Gastrocnemius medialis (tissue), 4 donors: Measurements from ENCODE around the gene RAD23A. TPM values are rescaled to one million over a fixed set of nuclear protein-coding genes. Genes with fewer than 3 reads are reported as not detected.
"Not testable (repeated sequence)": the region's sequence is repeated elsewhere in the genome, so short reads cannot be mapped to it uniquely, and the experiment has no call there.

Experiments
- ATAC-seq, 2 donors: fragments of 150-250 bp; one replicate each; pipeline ENCODE4 v1.9.1; 2016
- DNase-seq, 2 donors: peaks; one replicate each; pipeline ENCODE4 v3.0.0-alpha.2; 2019
- H3K27ac ChIP-seq, 4 donors: fragments of 200-600 bp; sonication (generic); 1 replicate in 1 of 4; 2 replicates in 3 of 4; pipeline ENCODE4 v1.5.1; 2016 to 2018; ENCODE audit warnings: mild to moderate bottlenecking in 2 of 4, moderate library complexity in 1 of 4
- H3K27me3 ChIP-seq, 3 donors: fragments of 200-600 bp; sonication (generic) in 2 of 3; 1 replicate in 1 of 3; 2 replicates in 2 of 3; pipeline versions ENCODE4 v1.5.1 to v1.6.0; 2016 to 2019; ENCODE audit warnings: mild to moderate bottlenecking in 1 of 3, moderate library complexity in 1 of 3
- H3K36me3 ChIP-seq, 2 donors: fragments of 200-600 bp; sonication (generic) in 1 of 2; one replicate each; pipeline ENCODE4 v1.5.1; 2017 to 2018
- H3K4me1 ChIP-seq, 2 donors: fragments of 200-600 bp; sonication (generic) in 1 of 2; one replicate each; pipeline ENCODE4 v1.5.1; 2016 to 2017; ENCODE audit warnings: mild to moderate bottlenecking in 2 of 2
- H3K4me3 ChIP-seq, 4 donors: fragments of 200-600 bp; sonication (generic) in 3 of 4; 1 replicate in 1 of 4; 2 replicates in 3 of 4; pipeline ENCODE4 v1.5.1; 2016 to 2019; ENCODE audit warnings: mild to moderate bottlenecking in 2 of 4
- H3K9me3 ChIP-seq, 3 donors: fragments of 200-600 bp; sonication (generic) in 2 of 3; 1 replicate in 1 of 3; 2 replicates in 2 of 3; pipeline ENCODE4 v1.5.1; 2016 to 2019
- CTCF ChIP-seq, 5 experiments: fragments of 450-650 bp in 3 of 5; fragments of 200-600 bp in 2 of 5; sonication (generic) in 2 of 5; IDR thresholded peaks in 4 of 5; conservative IDR thresholded peaks in 1 of 5; 1 replicate in 4 of 5; 2 replicates in 1 of 5; pipeline ENCODE4 v1.5.1; 2016 to 2019; ENCODE audit warnings: antibody characterized with exemption in 5 of 5, mild to moderate bottlenecking in 3 of 5, moderate library complexity in 3 of 5
- POLR2A ChIP-seq, 2 donors: fragments of 450-650 bp; IDR thresholded peaks; one replicate each; pipeline ENCODE4 v1.6.1; 2017; ENCODE audit warnings: antibody characterized with exemption in 2 of 2, mild to moderate bottlenecking in 2 of 2, moderate library complexity in 2 of 2
- in situ Hi-C, 4 donors: fragments of 200-750 bp; cut with MboI; loops; one replicate each; pipeline versions ENCODE4 v1.15.0 to v1.8.0; 2017; ENCODE audit warnings: low sequenced_read_pairs in 4 of 4
- intact Hi-C: fragments of 100-400 bp; cut with DNase I; formaldehyde crosslinking; loops from one replicate; pipeline ENCODE4 v1.15.1; 2023; ENCODE audit warnings: low total_unique reads
- total RNA-seq, 4 donors: library from RNA; depleted of rRNA; stranded (reverse); fragments of >200 nt; gene quantifications; one replicate each; pipeline versions ENCODE4 v1.1.0 to v1.2.3, GENCODE V29; 2016

Gene RAD23A
- total RNA-seq, 4 donors from 2014 or later = 618 to 949 (median 780) TPM

DNA sequence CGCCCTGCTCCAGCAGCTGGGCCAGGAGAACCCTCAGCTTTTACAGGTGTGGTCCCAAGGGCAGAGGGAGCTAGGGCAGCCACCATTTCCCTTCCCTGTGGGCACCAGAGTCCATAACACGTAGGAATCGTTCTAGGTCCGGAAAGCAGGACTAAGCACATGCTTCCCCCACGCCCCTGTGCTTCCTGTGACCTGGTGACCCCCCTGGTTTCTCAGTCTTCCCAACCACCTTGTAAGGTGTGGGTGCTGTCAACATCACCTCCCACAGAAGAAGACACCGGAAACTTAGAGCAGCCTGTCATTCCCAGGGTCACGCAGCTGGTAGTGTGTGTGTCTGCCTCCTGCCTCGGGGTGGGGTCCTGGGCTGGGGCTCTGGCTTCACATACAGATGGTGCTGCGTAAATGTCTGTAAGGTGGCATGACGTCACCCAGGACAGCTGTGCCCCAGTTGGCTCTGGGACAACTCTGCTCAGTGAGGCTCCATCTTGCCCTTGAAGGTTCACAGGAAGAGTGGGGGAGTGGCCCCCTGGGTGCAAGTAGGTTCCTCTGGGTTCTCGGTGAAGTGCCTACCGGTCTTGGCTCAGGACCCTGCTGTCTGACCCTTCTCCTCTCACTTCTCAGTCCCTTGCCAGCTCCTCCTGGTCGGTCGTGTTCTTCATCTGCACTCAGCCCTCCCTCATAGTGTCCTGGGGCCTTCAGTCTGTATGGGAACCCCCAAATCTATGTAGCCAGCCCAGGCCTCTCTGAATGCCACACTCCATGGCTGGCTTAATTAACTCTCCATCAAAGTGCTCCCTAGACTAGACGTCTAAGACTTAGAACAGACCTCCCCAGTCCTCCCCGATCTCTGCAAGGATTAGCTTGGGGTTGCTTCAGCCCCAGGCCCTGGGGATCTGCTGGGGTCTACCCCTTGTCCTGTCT lies 4.0 kb downstream of the RAD23A start:
- intact Hi-C loops (loop anchor here (10.0 kb wide), 1 partner anchor 895 kb away; no protein-coding TSS in a partner anchor), in situ Hi-C loops (loop anchor here in 1 of 4 donors (25.0 kb wide), 1 partner anchor 313 kb away; no protein-coding TSS in a partner anchor)
- TF ChIP-seq CTCF (IDR thresholded peaks at IDR 0.05 in 4 of 5, conservative IDR thresholded peaks at IDR 0.05 in 1 of 5) (no peak), POLR2A (IDR thresholded peaks at IDR 0.05) (no peak)
- Histone ChIP-seq H3K4me3 (no peak overlapping the region), H3K27ac (peak overlapping the region; percentile 57 to 99 (median 96)), H3K27me3 (no peaks in the 10 kb centered on the region), H3K9me3 (no peaks in the 10 kb centered on the region), H3K36me3 (peaks cover 0 to 69% of the 10 kb centered on the region in 2 donors), H3K4me1 (peaks cover 50 to 54% of the 10 kb centered on the region in 2 donors)
- DNase-seq (peak in 1 of 2 donors; percentile 60), ATAC-seq (no peak)

GRCh38 chr19:12952050-12952449 lies 6.4 kb downstream of the RAD23A start:
- ATAC-seq, DNase-seq, H3K4me3 ChIP-seq, H3K27me3 ChIP-seq, intact Hi-C loops, H3K9me3 ChIP-seq: not testable (repeated sequence)
- in situ Hi-C loops = loop anchor here in 1 of 4 donors (25.0 kb wide), 1 partner anchor 310 kb away; no protein-coding TSS in a partner anchor
- Histone ChIP-seq H3K36me3 (peaks cover 0 to 67% of the 10 kb centered on the region in 2 donors), H3K4me1 (peaks cover 59 to 62% of the 10 kb centered on the region in 2 donors), H3K27ac (peak overlapping the region; percentile 45 to 96 (median 81))

DNA sequence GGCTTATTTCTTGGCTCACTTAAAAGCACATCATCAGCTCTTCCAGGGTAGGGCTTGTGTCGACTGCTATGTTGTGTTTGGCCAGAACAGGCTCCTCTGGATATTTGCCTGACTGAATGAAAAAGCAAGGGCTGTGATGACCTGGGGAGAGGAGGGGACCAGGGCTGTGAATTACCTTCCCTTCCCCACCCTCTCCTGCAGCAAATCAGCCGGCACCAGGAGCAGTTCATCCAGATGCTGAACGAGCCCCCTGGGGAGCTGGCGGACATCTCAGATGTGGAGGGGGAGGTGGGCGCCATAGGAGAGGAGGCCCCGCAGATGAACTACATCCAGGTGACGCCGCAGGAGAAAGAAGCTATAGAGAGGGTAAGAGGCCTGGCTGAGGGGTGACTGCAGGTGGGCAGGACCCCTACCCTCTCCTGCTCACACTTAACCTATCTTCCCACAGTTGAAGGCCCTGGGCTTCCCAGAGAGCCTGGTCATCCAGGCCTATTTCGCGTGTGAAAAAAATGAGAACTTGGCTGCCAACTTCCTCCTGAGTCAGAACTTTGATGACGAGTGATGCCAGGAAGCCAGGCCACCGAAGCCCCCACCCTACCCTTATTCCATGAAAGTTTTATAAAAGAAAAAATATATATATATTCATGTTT lies 7.0 kb downstream of the RAD23A start:
- Histone ChIP-seq H3K36me3 (peaks cover 0 to 63% of the 10 kb centered on the region in 2 donors), H3K4me3 (no peak overlapping the region), H3K9me3 (no peaks in the 10 kb centered on the region), H3K27me3 (no peaks in the 10 kb centered on the region), H3K27ac (peak overlapping the region; percentile 45 to 96 (median 81)), H3K4me1 (peaks cover 53 to 56% of the 10 kb centered on the region in 2 donors)
- intact Hi-C loops = no loop called here
- TF ChIP-seq POLR2A (IDR thresholded peaks at IDR 0.05) (no peak), CTCF (IDR thresholded peaks at IDR 0.05 in 4 of 5, conservative IDR thresholded peaks at IDR 0.05 in 1 of 5) (no peak)
- ATAC-seq (no peak), DNase-seq (no peak)
- in situ Hi-C loops = loop anchor here in 1 of 4 donors (25.0 kb wide), 1 partner anchor 310 kb away; no protein-coding TSS in a partner anchor

- Histone ChIP-seq H3K27ac (peak overlapping the region; percentile 45 to 96 (median 81)), H3K4me3 (no peak overlapping the region), H3K36me3 (peaks cover 0 to 57% of the 10 kb centered on the region in 2 donors), H3K27me3 (no peaks in the 10 kb centered on the region), H3K4me1 (peaks cover 50% of the 10 kb centered on the region in 2 donors), H3K9me3 (no peaks in the 10 kb centered on the region)
- in situ Hi-C loops = loop anchor here in 1 of 4 donors (25.0 kb wide), 1 partner anchor 309 kb away; no protein-coding TSS in a partner anchor
- TF ChIP-seq CTCF (IDR thresholded peaks at IDR 0.05 in 4 of 5, conservative IDR thresholded peaks at IDR 0.05 in 1 of 5) (no peak), POLR2A (IDR thresholded peaks at IDR 0.05) (no peak)
- ATAC-seq (no peak), DNase-seq (no peak)
- intact Hi-C loops = no loop called here
Observed at GRCh38 chr19:12953138-12953798, 7.6 kb downstream of the RAD23A start.
